Body of pancreas (tissue), 4 donors: ENCODE results near the gene DHX15. TPM values are rescaled to one million over a fixed set of nuclear protein-coding genes. Genes with fewer than 3 reads are reported as not detected.

Source experiments
- ATAC-seq: fragments of 150-250 bp; one replicate; pipeline ENCODE4 v1.9.1; 2016
- DNase-seq, 4 donors: peaks; one replicate each; pipeline ENCODE4 v3.0.0-alpha.2; 2019
- H3K27ac ChIP-seq, 4 donors: fragments of 200-600 bp; sonication (generic); 1 replicate in 3 of 4; 2 replicates in 1 of 4; pipeline versions ENCODE4 v1.5.1 to v1.6.1; 2016 to 2019; ENCODE audit warnings: mild to moderate bottlenecking in 1 of 4, mixed read lengths in 1 of 4, moderate library complexity in 1 of 4
- H3K27me3 ChIP-seq, 2 donors: fragments of 200-600 bp; sonication (generic); one replicate each; pipeline ENCODE4 v1.6.0; 2016; ENCODE audit warnings: mild to moderate bottlenecking in 1 of 2
- H3K36me3 ChIP-seq, 2 donors: fragments of 200-600 bp; sonication (generic); replicated peaks in 1 of 2; 2 replicates each; pipeline ENCODE4 v1.5.1; 2016; ENCODE audit warnings: low read depth in 2 of 2; ENCODE audit not compliant: insufficient read depth in 1 of 2
- H3K4me1 ChIP-seq: fragments of 200-600 bp; sonication (generic); one replicate; pipeline ENCODE4 v1.6.0; 2016
- H3K4me3 ChIP-seq, 2 donors: fragments of 200-600 bp; sonication (generic); 1 replicate in 1 of 2; 2 replicates in 1 of 2; pipeline ENCODE4 v1.5.1; 2016 to 2019
- H3K9me3 ChIP-seq, 3 donors: fragments of 200-600 bp; sonication (generic); 1 replicate in 2 of 3; 2 replicates in 1 of 3; pipeline ENCODE4 v1.5.1; 2016
- CTCF ChIP-seq, 7 experiments: fragments of 450-650 bp in 4 of 7; fragments of 200-600 bp in 3 of 7; sonication (generic) in 3 of 7; IDR thresholded peaks; one replicate each; pipeline ENCODE4 v1.5.1; 2016 to 2019; ENCODE audit warnings: antibody characterized with exemption in 7 of 7
- POLR2A ChIP-seq, 3 donors: fragments of 450-650 bp; IDR thresholded peaks; one replicate each; pipeline ENCODE4 v1.6.1; 2016; ENCODE audit warnings: antibody characterized with exemption in 3 of 3, mild to moderate bottlenecking in 2 of 3
- WGBS, 2 donors: methylation state at CpG; one replicate each; pipeline ENCODE4 v1.1.5; 2017; 5-methylcytosine and 5-hydroxymethylcytosine counted together
- intact Hi-C: fragments of 100-400 bp; cut with DNase I; formaldehyde crosslinking; loops from one replicate; pipeline ENCODE4 v1.15.1; 2023
- total RNA-seq, 2 donors: library from RNA; depleted of rRNA; stranded (reverse); fragments of >200 nt; gene quantifications; one replicate each; pipeline ENCODE4 v1.1.0, GENCODE V29; 2016

Gene DHX15
- total RNA-seq, 2 donors from 2014 or later, result 83.7 to 104 TPM

DNA sequence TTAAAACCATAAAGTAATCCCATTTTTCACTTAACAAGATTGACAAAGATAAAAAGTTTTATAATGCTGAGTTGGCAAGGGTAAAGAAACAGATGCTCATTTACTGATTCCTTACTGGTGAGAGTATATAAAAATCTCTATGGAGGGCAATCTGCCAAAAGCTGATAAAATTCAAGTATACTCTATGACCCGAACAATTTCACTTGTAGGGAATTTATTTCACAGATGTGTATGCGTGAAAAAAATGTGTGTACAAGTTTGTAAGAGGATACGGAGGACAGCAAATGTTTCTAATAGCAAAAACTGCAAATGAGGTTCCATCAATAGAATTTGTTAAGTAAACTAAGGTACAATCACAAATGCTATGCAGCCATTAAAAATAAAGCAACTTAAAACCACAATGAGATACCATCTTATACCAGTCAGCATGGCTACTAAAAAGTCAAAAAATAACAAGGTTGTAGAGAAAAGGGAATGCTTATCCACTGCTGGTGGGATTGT is 23.4 kb downstream of the DHX15 start:
- intact Hi-C loops, result no loop called here
- WGBS, 2 donors, result 68 to 72% methylated on average over 3 of the region's 3 CpGs
- Histone ChIP-seq H3K27me3 (no peaks in the 10 kb centered on the region), H3K27ac (no peak overlapping the region), H3K9me3 (no peaks in the 10 kb centered on the region), H3K4me3 (no peak overlapping the region), H3K36me3 (no peaks in the 10 kb centered on the region), H3K4me1 (peaks cover 36% of the 10 kb centered on the region)
- TF ChIP-seq CTCF (IDR thresholded peaks at IDR 0.05) (no peak), POLR2A (IDR thresholded peaks at IDR 0.05) (no peak)
- no peak for ATAC-seq
- no peak for DNase-seq

DNA sequence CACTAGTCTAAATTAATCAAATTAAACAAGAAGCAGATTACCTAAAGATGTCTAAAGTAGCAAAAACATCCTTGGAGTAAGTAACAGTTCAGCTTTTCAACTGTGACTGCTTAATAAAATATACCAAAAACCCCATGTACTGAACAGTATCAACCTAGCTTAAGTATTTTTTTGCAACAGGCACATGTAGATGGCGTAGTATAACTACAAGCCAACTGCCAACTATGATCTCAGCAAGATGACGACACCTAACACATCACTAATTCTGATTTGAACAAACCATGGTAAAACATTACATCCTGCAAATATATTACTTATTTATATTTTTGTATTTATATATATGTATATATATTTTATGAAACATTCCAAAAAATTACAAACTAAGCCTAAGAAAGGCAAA is 24.5 kb downstream of the DHX15 start:
- no peak for TF ChIP-seq CTCF (IDR thresholded peaks at IDR 0.05)
- TF ChIP-seq POLR2A (IDR thresholded peaks at IDR 0.05), result no peak
- no peaks in the 10 kb centered on the region for H3K9me3 ChIP-seq
- H3K36me3 ChIP-seq, result no peaks in the 10 kb centered on the region
- 70 to 81% methylated on average over 2 of the region's 2 CpGs for WGBS, 2 donors
- H3K4me3 ChIP-seq, result no peak overlapping the region
- H3K27me3 ChIP-seq, result no peaks in the 10 kb centered on the region
- intact Hi-C loops, result no loop called here
- ATAC-seq (no peak), DNase-seq (no peak)
- no peak overlapping the region for H3K27ac ChIP-seq
- peaks cover 26% of the 10 kb centered on the region for H3K4me1 ChIP-seq

DNA sequence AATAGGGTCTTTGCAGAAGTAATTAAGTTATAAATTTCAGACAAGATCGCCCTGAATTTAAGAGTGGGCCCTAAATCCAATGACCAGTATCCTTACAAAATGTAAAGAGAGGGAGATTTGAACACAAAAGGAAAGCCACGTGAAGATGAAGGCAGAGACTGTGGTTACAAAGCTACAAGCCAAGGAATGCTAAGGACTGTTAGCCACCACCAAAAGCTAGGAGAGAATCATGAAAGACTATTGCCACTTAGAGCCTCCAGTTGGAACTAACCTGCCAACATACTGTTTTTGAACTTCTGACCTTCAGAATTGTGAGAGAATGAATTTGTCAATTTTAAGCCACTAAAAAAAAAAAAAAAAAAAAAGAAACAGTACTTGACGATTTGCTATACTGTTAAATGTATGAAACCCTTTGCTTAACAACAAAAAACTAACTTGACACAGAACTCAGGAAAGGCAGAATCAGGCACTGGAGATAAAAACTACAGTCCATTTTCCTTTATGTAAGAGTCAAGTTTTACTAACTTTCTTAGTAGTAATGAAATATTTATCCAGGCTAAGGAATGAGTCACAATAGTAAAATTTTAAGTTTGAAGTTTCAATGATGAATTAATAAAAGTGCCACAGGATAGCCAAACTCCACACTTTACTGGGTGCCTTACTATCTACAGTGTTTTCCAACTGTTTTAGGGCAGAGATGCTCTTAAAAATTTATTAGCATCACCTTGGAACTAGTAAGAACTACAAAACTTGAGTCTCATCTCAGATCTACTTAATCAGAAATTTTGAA is 25.1 kb downstream of the DHX15 start:
- DNase-seq, result no peak
- intact Hi-C loops, result no loop called here
- Histone ChIP-seq H3K9me3 (no peaks in the 10 kb centered on the region), H3K36me3 (peaks cover 0 to 1% of the 10 kb centered on the region in 2 donors), H3K4me3 (no peak overlapping the region), H3K27me3 (no peaks in the 10 kb centered on the region), H3K4me1 (peaks cover 19% of the 10 kb centered on the region), H3K27ac (no peak overlapping the region)
- WGBS, 2 donors, result 71 to 81% methylated on average over 3 of the region's 3 CpGs
- no peak for ATAC-seq
- TF ChIP-seq CTCF (IDR thresholded peaks at IDR 0.05) (no peak), POLR2A (IDR thresholded peaks at IDR 0.05) (no peak)

DNA sequence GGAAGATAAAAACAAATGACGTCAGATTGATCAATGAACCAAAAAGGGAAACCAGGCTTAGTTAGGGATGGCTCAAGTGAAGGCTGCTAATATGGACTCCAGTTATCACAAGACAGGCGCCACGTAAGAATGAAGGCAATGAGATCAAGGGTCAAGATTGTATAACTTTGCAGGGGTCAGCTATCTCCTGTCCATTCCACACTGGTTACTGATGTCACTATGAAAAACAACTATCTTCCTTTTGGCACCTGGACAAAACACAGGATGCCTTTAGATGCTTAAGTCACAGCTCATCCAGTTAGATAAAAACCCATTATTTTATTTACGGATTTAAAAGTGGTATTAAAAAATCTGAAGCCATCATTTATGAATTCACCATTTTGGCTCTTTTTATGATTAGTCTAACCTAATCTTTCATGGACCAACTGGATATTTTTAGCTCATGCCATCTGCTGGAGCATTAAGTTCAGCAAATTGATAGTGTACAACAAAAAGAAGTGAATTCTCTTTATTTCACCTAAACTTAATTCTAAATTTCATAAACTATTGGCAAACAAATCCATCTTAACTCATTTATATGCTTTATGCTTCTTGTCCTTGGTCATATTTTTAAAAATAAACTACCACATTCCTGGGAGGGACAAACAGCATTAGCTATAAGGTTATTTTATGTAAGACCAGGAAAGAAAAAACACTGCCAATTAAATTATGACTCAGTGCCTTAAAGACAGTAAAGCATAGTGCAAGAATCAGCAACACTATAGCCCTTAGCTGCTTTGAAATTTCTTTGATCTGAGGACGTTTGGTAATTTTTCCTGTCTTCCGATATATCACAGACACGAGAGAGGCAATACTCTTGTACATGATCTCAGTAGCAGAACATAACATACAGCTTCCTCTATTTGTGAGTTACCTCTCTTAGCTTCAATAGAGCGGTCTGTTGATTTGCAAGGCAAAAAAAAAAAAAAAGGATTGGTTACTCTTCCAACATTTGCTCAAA is 27.0 kb downstream of the DHX15 start:
- ATAC-seq (no peak), DNase-seq (no peak)
- TF ChIP-seq CTCF (IDR thresholded peaks at IDR 0.05) (no peak), POLR2A (IDR thresholded peaks at IDR 0.05) (no peak)
- no peak overlapping the region for H3K4me3 ChIP-seq
- WGBS, 2 donors, result 47 to 63% methylated on average over 8 of the region's 8 CpGs
- intact Hi-C loops, result no loop called here
- H3K36me3 ChIP-seq, result peaks cover 0 to 2% of the 10 kb centered on the region in 2 donors
- no peaks in the 10 kb centered on the region for H3K9me3 ChIP-seq
- H3K4me1 ChIP-seq, result peaks cover 22% of the 10 kb centered on the region
- no peaks in the 10 kb centered on the region for H3K27me3 ChIP-seq
- H3K27ac ChIP-seq, result no peak overlapping the region
